Upper lobe of left lung (tissue), 4 donors: ENCODE results near the gene NHLRC1.

ENCODE experiments used
- POLR2A ChIP-seq, 4 donors: fragments of 450-650 bp; IDR thresholded peaks; one replicate each; pipeline ENCODE4 v1.5.1; 2016 to 2017; ENCODE audit warnings: antibody characterized with exemption in 4 of 4, mild to moderate bottlenecking in 2 of 4
- TF ChIP-seq, protein P1 (sequence below), 6 experiments: fragments of 450-650 bp in 4 of 6; fragments of 200-600 bp in 2 of 6; sonication (generic) in 2 of 6; IDR thresholded peaks; one replicate each; pipeline ENCODE4 v1.5.1; 2016 to 2019; ENCODE audit warnings: antibody characterized with exemption in 6 of 6

GRCh38 chr6:18076231-18076630 lies 46.2 kb downstream of the NHLRC1 start:
- TF ChIP-seq, protein P1, sequence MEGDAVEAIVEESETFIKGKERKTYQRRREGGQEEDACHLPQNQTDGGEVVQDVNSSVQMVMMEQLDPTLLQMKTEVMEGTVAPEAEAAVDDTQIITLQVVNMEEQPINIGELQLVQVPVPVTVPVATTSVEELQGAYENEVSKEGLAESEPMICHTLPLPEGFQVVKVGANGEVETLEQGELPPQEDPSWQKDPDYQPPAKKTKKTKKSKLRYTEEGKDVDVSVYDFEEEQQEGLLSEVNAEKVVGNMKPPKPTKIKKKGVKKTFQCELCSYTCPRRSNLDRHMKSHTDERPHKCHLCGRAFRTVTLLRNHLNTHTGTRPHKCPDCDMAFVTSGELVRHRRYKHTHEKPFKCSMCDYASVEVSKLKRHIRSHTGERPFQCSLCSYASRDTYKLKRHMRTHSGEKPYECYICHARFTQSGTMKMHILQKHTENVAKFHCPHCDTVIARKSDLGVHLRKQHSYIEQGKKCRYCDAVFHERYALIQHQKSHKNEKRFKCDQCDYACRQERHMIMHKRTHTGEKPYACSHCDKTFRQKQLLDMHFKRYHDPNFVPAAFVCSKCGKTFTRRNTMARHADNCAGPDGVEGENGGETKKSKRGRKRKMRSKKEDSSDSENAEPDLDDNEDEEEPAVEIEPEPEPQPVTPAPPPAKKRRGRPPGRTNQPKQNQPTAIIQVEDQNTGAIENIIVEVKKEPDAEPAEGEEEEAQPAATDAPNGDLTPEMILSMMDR (IDR thresholded peaks at IDR 0.05) = no peak
- TF ChIP-seq POLR2A (IDR thresholded peaks at IDR 0.05) = no peak
